OCI-M2 (cell line): ENCODE results near the gene MEF2B.
"Not testable (repeated sequence)": the region's sequence is repeated elsewhere in the genome, so short reads cannot be mapped to it uniquely, and the experiment has no call there.

Source experiments
- DNase-seq: peaks from one replicate; lab custom pipeline; 2025; ENCODE audit not compliant: unreplicated experiment; lab: John Stamatoyannopoulos, UW

Gene MEF2B

DNA sequence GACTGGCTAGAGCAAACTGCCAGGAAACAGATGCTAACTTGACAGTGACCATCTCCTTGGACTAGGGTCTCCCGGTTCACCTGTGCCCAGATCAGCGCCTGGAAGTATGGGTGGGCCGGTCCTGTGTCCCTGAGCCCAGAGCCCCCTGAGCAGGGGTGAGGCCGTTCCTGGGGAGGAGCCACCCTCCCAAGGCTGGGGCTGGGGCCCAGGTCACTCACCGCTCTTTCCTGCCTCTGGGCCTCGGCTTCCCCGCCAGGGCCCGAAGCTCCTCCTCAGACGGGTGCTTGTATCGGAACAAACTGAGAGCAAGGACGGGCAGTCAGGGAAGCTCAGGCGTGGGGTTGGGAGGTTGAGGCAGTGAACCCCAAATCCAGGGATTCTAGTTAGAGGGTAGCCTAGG is 37.2 kb downstream of the MEF2B start:
- no peak for DNase-seq

DNA sequence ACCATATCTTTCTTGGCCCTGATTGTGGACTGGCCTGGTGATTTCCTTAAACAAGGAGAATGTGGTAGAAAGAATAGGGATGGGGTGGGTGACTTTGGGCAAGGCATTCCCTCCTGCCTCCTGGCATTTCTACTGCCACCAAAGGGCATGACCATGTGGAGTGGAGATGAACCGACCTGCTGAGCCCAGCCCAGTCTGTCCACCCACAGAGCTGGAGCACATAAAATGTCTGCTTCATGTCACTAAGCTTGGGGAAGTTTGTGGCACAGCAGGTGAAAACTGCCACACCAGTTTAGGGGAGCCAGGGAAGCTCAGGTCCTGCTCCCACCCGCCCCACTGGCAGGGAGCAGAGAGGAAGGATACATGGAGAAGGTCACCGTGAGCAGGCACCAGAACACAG is 38.1 kb downstream of the MEF2B start:
- DNase-seq: no peak

DNA sequence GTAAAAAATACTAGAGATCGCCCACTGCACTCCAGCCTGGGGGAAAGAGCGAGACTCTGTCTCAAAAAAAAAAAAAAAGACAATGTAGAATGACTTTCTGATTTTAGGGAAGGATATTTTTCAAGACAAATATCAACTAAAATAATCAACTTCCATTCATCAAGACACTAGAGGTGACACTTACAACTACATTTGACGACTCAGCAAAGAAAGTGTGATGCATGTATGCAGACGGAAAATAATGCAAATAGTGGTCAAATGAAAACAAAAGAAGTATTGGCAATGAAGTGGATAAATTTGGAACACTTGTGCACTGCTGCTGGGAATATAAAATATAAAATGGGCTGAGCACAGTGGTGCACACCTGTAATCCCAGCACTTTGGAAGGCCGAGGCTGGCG is 44.0 kb downstream of the MEF2B start:
- no peak for DNase-seq

DNA sequence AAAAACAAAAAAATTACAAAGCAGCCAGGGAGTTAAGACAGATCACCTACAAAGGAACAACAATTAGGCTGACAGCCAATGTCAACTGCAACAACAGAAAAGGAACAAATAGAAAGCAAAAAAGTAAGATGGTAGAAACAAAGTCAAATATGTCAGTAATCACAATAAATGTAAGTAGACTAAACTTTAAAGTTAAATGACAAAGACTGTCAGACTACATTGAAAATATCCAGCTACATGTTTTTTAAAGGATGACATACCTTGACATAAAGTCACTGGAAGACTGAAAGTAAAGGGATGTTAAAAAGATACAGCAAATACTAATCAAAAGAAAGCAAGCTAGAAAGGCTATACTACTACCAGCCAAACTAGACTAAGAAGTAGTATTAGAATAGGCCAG is 46.7 kb downstream of the MEF2B start:
- no peak for DNase-seq

DNA sequence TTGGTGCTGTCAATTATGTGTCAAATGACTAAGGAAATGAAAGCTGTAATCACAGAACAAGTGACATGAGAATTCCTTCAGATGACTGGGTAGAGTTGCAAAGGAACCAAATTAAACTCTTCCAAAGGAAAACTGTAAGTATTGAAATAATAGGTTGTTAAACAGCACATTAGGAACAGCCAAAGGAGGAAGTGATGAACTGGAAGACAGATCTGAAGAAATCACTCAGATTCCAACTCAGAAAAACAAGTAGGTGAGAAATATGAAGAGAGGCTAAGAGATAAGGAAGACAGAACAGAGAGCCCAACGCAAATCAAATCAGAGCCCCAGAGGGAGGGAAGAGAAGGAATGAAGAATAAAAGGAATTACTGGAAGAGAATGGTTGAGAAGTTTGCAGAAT is 47.2 kb downstream of the MEF2B start:
- no peak for DNase-seq

DNA sequence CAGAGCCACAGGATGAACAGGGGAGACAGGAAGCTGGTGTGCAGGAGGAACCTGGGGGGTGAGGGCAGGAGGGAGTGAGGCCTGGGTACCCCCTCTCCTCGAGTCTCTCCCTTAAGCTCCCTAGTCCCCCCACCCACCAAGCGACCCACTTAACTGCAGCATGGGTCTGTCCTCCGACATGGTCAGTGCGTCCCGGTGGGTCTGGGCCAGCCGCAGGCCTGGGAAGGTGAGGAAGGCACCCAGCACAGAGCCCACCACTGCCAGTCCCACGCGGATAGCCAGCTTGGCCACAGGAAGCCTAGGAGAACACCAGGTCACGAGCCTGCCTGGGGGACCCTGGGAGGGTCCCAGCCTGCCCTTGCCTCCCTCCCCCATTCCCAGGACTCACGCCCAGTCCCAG is 48.7 kb downstream of the MEF2B start:
- DNase-seq: no peak

DNA sequence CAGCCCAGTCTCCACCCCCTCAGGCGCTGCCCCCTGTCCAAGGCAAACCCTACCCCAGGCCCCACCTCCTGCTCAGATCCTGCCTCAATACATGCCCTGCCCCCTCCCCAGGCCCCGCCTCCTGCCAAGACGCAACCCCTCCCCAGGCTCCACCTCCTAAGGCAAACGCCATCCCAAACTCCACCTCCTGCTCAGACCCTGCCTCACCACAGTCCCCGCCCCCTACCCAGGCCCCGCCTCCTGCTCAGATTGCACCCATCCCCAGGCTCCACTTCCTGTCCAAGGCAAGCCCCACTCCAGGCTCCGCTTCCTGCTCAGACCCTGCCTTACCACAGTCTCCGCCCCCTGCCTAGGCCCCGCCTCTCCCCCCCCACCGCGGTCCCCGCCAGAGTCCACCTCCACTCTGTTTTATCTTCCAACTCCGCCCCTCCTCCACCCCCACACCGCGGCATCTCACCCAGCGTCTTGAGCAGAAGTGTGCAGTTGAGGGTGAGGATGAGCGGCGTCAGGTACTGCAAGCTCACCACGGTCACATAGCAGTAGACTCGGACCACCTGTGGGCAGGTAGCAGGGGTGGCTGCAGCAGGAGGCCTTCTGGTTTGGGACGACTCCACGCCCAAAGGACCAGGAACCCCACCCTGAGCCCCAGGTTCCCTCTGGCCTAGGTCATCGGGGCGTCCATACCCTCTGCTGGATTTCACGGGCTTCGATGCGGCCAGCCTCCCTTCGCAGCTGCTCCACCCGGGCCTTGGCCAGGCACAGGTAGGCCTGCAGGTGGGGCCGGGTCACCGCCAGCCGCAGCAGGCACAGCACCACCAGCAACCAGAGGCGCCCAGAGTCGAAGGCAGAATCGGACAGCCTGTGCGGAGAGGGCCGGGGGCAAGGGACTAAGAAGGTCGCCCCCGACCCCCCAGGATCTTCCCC is 49.5 kb downstream of the MEF2B start:
- DNase-seq: no peak

DNA sequence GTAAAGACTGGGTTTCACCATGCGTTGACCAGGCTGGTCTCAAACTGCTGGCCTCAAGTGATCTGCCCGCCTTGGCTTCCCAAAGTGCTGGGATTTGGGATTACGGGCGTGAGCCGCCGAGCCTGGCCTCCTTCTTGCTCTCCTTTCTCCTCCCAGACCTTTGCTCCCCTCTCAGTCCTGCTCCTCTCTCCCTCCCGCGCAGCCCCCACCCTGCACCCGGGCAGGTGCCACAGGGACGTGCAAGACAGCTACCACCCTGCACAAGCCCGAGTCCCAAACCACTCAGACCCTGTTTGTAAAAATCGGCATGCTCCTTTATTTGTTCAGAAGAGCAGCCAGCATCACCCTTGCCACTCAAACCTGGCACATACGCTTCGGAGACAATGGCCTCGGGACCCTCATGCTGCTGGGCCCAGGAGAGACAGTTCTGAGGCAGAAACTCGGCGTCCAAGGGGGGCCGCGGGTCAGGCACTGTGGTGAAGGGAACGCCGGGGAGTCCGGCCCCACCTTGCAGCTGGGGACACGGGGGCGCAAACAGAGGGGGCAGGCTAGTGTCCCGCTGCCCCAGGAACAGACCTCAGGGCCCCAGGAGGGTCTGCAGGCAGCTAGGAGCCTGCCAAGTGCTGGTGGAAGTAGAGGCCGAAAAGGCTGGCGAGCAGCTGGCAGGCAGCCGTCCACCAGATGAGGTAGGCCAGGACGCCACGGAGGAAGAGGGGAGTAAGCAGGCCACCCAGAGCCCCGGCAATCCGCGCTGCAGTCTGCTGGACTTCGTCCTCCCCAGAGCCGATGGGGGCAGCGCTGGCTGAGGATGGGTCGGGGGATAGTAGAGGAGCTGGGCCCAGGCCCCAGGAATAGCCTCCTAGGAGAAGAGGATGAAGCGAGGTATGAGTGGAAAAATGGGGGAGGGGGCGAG is 50.5 kb downstream of the MEF2B start:
- DNase-seq: no peak

DNA sequence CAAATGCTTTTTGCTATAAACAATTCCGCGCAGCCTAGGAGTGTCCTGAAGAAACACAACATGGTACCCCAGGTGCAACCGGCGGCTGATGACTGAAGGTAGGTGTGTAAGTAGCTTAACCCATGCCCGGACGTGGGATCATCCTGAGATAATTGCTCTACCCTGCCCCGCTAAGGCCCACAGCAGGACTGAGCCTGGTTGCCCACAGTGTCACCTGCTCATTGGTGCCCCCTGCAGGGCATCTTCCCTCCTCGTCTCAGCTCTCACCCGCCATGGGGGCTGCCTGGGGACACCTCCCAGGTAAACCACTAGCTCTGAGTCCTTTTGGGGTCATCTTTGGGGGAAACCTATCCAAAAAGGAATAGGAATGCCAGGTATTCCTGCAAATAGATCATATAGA is 54.1 kb downstream of the MEF2B start:
- no peak for DNase-seq

DNA sequence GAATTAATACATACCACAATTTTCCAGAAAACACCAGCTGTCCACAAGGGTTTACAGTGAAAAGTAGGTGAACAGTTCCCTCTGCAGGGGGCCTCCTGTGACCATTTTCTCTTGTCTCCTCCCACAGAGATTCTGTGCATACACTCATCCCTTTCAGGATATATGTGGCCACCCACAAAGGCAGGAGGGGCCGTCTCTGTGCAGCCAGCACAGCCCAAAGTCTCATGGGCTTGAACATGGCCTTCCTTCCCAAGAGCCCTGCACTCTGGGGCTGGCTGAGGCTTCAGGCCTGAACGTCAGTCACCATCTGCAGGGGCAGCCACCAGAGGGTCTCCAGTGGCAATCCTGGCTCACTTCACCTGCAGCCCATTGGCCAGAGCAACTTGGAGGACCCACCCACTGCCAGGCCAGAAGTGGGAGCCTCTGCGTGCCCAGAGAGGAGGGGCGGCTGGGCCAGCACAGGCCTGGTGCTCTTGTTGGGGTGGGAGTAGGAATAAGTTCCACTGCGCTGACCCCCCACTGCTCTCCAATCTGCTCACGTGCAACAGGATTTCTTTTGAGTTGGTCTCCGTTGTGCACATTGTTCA is 56.9 kb downstream of the MEF2B start:
- DNase-seq: no peak

DNA sequence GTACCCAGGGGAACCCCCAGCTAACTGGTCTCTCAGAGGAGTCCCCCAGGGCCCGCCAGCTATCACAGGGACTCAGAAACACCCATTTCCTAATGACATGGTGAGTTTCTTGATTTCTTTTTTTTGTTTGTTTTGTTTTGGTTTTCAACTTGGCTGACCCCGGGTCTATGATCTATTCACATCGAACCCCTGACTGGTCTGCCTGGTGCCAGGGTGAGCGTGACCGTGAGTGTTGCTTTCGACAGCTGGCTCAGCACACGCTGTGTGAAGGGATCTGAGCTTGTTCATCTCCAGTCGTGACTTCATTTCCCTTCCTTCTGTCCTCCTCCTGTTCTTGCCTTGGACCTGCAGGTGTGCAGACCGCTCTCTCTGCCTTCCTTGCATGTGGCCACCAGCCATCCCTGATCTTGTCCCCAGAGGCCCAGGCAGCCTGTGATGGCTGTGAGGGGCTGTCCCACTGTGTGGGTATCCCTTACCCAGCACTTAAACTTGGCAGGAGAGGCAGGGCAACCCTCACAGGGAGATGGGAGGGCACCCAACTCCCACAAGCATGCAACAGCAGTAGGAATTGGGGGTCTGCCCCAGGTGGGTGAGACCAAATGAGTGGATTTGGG is 58.0 kb downstream of the MEF2B start:
- no peak for DNase-seq

DNA sequence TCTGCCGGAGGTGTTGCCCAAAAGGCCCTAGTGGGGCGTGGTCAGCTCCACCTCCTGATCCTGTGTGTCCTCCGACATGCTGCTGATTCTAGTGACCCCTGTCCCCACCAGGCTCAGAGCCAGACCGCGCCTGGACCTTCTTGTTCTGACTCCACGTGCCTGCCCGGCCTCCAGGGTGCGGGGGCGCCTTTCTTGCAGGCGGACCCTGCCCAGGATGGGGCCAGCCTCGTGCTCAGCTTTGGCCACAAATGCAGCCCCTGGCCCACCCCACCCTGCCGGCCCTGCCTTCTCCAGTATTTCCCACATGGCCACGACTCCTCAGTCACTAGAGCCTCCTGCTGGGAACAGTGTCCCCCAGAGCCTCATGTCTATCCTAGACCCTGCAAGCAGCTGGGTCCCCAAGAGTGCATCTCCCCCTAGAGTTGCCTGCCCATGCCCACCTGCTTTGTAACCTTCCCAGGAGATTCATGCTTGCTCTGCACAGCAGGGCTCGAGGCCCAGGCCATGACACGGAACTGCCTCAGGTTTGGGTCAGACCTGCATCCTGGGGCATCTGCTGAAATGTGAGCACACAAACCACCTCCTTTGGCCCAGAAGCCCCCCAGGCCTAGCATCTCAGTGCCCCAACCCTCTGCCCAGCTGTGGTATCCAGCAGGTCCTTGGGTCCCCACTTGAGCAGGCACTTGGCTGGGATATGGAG is 58.8 kb downstream of the MEF2B start:
- no peak for DNase-seq

DNA sequence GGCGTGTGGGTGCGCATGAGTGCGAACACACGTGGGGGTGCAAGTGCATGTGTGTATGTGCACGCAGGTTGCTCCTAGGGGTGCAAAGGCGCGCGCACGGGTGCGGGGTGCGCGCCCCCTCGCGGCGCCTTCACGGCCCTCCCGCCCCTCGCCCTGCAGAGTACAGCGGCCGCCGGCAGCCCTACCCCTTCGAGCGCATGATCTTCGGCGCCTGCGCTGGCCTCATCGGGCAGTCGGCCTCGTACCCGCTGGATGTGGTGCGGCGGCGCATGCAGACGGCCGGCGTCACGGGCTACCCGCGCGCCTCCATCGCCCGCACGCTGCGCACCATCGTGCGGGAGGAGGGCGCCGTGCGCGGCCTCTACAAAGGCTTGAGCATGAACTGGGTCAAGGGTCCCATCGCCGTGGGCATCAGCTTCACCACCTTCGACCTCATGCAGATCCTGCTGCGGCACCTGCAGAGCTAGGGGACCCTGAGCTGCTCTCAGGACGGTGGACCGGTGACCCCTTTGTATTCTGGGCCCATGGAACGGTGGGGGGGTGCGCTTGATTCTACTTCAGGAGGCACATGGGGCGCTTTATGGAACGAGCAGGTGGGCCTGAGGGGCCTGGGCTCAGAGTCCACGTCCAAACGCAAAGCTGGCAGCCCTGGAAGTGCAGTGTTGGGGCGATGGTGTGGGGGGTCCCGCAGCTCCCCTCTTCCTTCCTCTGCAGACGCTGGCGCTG is 59.5 kb downstream of the MEF2B start:
- no peak for DNase-seq

DNA sequence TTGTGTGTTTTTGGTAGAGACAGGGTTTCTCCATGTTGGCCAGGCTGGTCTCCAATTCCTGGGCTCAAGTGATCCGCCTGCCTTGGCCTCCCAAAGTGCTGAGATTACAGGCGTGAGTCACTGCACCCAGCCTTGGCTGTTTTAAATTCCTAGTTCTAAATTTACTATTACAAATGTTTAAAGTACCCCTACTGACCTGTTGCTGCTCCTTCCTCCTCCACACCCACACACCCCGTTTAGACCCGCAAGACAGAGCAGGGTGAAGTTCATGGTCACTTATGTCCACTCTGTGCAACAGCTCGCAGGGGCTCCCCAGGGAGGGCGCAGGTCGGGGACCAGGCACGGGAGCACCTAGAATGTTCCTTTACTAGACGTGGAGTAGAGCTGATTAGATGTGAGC is 60.5 kb downstream of the MEF2B start:
- DNase-seq: no peak

DNA sequence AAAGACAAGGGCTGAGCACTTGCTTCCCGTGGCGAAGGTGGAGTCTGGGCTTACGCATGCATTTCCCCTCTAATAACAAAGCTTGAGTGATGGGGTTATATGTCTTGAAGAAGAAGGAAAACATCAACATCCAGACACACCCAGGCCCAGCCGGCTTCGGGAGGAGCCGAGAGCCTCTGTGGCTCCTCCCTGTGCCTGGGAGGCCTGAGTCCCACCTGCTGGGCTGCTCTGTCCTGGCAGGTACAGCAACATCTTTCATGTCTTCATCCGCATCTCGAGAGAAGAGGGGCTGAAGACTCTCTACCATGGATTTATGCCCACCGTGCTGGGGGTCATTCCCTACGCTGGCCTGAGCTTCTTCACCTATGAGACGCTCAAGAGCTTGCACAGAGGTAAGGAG is 62.4 kb downstream of the MEF2B start:
- no peak for DNase-seq

DNA sequence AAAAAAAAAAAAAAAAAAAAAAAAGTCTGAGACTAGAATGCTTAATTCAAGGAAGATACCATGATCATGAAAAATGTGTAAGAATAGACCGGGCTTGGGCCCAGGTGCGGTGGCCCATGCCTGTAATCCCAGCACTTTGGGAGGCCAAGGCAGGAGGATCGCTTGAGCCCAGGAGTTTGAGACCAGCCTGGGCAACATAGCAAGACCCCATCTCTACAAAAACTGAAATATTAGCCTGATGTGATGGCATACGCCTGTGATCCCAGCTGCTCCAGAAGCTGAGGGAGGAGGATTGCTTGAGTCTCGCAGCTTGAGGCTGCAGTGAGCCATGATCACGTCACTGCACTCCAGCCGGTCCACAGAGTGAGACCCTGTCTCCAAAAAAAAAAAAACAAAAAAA is 63.1 kb downstream of the MEF2B start:
- not testable (repeated sequence) for DNase-seq

DNA sequence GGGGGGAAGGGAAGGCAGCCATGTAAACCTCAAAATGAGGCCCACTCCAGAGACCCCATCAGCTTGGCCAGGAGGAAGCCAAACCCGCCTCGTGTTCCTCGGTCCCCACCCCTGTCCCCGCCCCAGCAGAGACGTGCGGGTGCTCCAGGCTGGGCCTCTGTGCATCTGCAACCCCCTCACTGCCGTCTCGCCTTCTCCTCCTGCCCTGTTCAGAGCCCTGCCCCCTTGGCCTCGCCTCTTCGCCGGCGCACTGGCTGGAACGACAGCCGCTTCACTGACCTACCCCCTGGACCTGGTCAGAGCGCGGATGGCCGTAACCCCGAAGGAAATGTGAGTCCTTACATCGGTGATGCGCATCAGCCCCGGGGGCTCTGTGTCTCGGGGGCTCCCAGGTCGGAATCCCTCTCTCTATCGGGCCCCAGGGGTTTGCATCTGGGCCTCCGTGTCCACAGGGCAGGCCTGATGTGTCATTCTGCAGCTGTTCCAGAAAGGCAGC is 64.0 kb downstream of the MEF2B start:
- DNase-seq: no peak

DNA sequence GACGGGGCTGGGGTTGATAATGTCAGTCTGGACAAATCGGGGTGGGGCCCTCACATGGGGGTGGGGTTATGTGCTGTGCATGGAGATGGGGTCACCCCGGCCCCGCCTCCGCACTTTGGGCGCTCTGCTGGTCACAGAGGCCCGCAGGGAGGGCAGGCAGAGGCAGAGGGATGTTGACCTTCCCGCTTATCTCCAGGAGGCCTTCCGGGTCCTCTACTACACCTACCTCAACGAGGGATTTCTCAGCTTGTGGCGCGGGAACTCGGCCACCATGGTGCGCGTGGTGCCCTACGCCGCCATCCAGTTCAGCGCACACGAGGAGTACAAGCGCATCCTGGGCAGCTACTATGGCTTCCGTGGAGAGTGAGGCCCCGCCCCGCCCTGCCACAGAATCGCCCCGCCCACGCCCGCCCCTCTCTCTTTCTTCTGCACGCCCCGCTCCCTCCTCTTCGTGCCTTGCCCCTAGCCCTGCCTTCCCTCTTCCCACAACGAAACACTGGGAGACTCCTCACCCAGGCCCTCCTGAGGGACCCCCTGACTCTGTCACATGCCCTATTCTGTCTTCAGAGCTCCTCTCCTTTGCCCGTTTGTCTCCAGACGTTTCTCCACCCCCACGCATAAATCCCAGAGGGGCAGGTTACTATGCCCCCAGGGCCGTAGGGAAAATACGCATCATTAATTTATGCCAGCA is 64.6 kb downstream of the MEF2B start:
- DNase-seq: no peak

DNA sequence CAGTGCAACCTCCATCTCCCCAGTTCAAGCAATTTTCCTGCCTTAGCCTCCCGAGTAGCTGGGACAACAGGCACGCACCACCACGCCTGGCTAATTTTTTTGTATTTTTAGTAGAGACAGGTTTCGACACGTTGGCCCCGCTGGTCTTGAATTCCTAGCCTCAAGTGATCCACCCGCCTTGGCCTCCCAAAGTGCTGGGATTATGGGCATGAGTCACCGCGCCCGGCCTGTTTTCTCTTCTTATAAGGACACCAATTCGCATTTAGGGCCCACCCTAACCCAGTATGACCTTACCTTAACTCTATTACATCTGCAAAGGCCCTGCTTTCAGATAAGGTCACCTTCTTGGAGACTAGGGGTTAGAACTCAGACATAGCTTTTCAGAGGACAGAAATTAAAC is 66.9 kb downstream of the MEF2B start:
- DNase-seq: no peak
